Hippocampal formation (tissue), 2 donors: Measurements from ENCODE around the gene HS1BP3.

ENCODE experiments used
- DNase-seq, 2 donors: peaks; one replicate each; lab custom pipeline; 2025; lab: John Stamatoyannopoulos, UW

Gene HS1BP3, protein sequence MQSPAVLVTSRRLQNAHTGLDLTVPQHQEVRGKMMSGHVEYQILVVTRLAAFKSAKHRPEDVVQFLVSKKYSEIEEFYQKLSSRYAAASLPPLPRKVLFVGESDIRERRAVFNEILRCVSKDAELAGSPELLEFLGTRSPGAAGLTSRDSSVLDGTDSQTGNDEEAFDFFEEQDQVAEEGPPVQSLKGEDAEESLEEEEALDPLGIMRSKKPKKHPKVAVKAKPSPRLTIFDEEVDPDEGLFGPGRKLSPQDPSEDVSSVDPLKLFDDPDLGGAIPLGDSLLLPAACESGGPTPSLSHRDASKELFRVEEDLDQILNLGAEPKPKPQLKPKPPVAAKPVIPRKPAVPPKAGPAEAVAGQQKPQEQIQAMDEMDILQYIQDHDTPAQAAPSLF

GRCh38 chr2:20650877-20651730 lies at the start of gene HS1BP3:
Gene HS1BP3, minus strand, starts transcription at chr2:20651098. Its CDS starts 35 bp downstream, at chr2:20651063.
- DNase-seq, result peak; percentile 76 to 83

- DNase-seq, result no peak
Observed at GRCh38 chr2:20698916-20699613, 48.2 kb upstream of the HS1BP3 start.

DNA sequence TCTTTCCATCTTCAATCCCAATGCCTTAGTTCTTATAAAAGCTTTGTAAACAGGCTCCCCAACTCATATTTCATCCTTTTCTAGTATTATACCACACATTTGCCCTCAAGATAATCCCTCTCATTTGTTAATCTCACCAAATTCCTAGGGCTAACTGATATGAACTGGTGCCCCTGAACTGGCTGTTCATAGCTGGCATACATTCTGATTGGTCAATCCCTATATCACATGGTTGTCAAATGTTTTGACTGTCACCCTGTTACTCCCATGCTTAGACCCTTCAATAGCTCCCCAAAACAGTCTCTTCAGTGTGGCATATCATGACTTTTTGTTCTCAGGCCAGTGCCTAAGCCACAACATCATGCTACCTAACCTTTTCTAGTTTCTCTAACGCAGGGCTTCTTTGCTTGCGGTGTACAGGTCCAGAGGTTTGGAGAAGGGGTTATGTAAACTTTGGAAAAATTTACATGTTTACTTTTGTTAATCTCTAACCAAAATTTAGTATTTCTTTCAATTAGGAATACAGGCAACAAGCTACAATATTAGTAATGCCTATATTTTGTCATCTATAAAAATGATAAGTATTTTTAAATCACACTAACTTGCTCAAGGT lies 46.5 kb upstream of the HS1BP3 start:
- DNase-seq, result no peak

GRCh38 chr2:20696366-20696765 lies 45.5 kb upstream of the HS1BP3 start:
- no peak for DNase-seq

DNA sequence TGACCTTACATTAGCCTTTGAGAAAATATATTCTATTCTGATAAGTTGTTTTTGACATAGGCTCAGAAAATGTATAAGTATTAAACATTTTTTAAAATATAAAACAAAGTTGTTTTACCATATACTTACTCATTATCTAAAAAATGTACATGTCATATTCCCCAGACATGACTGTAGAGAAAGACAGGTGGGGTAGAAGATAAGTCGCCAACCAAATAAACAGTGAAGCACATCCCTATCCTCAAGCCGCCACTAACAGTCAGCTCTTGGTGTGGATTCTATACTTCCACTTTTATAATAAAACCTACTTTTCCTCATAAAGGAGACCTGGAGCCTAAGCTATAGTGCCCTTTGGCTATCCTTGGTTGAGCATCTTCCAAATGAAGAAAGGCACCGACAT lies 42.4 kb upstream of the HS1BP3 start:
- DNase-seq, result no peak

- no peak for DNase-seq
Observed at GRCh38 chr2:20692081-20692480, 41.2 kb upstream of the HS1BP3 start.

DNA sequence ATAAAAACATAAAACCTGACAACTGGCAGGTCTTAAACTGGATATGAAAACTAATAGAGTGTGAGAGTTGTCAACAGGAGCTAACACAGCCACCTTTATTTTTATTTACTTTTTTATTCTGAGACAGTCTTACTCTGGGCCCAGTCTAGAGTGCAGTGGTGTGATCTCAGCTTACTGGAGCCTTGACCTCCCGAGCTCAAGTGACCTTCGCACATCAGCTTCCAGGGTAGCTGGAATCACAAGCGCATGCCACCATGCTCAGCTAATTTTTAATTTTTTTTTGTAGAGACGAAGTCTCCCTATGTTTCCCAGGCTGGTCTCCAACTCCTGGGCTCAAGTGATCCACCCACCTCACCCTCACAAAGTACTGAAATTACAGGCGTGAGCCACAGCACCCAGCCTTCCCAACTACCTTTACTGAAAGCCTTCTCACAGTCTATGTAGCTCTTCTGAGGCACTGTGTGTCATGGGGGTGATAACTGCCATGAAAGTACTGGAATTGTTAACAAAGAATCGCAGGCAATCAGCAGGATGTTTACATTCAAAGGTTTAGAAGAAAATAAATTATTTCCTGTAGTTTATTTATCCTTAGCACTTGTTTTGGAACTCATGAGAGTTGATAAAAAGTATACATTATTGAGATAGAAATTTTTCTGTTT lies 40.3 kb upstream of the HS1BP3 start:
- DNase-seq, result no peak

DNA sequence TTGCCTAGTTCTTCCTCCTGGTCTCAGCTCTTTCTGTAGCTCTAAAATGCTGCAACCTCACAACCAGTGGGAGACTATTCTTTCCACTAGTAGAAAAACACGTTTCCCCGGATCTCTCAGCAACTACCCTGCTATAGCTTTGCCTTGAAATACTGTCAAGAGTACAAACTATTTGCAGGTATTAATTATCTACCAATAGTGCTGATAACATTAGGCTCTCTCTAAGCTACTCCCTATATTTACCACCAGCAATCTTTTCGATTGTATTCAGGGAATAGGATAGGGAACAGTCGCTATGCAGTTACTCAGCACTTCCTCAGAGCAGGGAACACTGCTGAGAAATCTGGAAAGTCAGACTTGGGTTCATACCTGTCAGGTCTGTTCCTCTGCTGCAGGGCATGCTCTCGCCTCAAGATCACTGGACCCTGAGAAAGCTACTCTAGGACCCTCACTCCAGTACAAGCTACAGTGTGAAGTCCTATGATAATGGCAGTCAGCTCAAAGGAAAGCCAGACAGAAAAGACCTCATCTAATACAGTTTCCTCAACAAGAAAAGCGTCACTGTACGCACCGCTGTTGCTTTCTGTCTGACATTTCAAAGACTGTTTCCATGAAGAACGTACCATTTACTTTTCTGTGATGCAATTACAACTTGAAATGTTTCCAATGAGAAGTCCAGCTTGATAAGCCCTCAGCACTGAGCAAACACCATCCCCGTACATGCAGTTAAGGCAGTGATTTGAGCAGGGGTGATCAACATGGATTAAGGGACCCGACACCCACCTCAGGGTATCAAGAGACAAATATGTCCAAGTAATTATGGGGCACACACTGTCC lies 38.7 kb upstream of the HS1BP3 start:
- no peak for DNase-seq

- DNase-seq, result no peak
Observed at GRCh38 chr2:20687260-20687832, 36.4 kb upstream of the HS1BP3 start.

DNA sequence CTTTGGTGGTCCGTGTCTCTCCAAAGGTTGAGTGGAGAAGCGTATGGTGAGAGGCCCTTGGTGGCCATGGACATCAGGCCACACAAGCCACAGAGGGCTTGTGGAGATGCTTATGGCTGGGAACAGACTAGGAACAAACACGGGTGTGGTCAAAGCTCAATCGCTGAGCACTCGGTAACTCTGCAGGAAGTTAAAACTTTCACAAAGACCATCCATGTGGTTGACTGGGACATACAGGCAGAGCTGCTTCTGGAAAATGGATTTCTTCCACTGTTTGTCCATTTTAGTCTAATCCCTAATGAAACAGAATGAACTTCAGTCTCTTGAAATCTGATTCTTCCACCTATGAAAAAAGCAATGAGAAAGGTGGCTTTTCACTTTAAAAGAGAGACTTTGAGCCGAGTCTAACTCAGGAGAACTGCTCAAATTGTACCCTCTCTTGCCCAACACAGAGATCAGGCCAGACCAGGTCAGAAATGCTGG lies 33.7 kb upstream of the HS1BP3 start:
- DNase-seq, result no peak

- no peak for DNase-seq
Observed at GRCh38 chr2:20682167-20682920, 31.4 kb upstream of the HS1BP3 start.

DNA sequence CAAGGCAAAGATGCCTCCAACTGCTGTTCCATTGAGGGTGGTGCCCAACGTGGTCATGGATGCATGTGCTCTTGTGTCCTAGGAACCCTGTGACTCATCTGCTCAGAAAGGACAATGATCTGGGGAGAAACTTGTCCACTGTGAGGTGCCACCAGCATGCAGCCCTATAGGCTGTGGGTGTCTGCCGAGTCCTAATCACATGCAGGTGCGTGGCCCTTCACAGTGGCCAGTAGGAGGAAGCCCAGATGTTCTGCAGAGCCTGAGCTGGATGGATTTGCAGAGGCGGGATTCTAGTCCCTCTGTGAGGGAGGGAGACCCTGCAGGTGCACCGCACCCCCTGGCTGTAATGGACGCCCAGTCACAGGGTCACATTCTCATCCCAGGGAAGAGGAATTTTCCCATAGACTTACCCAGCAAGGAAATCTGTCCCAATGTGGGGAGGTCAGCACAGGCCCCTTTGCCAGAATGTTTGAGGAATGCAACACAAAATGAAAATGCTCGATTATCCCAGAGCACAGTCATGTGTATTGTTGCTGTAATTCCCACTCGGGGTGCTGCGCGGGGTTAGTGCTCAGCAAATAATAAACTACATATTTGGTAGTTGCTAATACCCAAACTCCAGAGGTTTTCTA lies 30.0 kb upstream of the HS1BP3 start:
- DNase-seq, result no peak

DNA sequence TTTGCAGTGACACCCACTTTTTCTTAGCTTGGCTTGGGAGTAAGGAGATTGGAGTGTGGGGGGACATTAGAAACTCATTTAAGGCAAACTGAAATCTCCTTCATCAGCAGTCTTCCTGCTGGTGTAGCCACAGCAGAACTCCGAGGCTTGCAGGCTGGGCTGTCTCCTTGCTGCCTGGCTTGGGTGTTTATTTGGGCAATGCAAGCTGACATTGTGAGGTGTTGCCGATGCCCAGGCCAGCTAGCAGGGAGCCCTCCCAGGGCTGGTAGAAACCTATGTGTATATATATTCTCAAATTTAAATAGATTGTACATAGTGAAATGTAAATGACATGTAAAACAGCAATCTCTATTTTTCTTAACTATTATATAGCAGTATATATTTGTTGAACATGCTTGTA lies 27.9 kb upstream of the HS1BP3 start:
- no peak for DNase-seq

- no peak for DNase-seq
Observed at GRCh38 chr2:20678086-20678395, 27.1 kb upstream of the HS1BP3 start.

- DNase-seq, result no peak
Observed at GRCh38 chr2:20677301-20678085, 26.6 kb upstream of the HS1BP3 start.

DNA sequence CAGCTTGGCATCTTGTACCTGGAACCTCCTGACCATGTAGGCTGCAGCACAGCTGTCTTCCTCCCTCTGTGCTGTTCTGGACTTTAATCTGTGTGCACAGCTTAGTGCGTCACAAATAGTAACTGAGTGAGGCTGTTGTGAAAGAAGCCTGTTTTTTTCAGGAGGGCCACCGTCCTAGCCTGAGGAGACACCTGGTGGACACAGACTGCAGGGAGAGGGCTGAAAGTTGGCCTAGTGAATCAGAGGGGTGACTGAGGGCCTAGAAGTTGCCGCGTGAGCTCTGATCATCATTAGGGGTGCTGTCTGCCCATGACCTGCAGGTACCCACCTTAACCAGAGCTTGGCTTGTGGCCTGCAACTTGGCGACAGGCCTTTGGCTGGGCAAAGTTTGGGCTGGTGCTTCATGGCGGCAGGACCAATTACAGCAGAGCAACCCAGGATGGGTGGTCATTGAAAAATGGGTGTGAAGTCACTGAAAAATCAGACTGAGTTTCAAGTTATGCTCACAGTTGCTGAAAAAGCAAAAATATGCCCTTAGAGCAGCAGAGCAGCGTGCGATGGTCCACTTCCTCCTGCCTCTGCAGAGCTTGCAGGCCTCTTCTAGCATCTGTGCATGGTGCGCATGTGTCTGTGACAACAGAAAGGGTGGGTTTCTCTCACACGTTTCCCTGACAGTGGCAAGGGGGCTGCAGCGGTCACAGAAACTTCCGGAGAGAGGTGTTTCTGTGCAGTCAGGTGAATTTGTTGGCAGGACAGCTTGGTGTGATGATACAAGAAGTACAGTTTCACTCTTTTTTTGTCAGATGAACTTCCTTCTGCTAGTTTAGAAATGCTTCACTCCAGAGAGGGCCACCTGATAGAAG lies 25.7 kb upstream of the HS1BP3 start:
- DNase-seq, result no peak

GRCh38 chr2:20675701-20676352 lies 24.9 kb upstream of the HS1BP3 start:
- DNase-seq, result no peak
